PC-9 (cell line): ENCODE measurements around the gene GSE1.
A peak's percentile ranks its signal among the peaks of the same experiment; 100 is the strongest.

Source experiments
- CTCF ChIP-seq: fragments of 200-600 bp; sonication (generic); conservative IDR thresholded peaks from 2 replicates; pipeline ENCODE4 v1.6.1; 2017; ENCODE audit warnings: mixed run types, antibody characterized with exemption, mild to moderate bottlenecking, moderate library complexity
- EZH2 ChIP-seq: fragments of 200-600 bp; sonication (generic); IDR thresholded peaks from 2 replicates; pipeline ENCODE4 v1.8.0; 2017; ENCODE audit warnings: antibody characterized with exemption, low read depth

GRCh38 chr16:85564277-85565051 is 48.7 kb upstream of the GSE1 start:
- TF ChIP-seq CTCF (peak; percentile 78), EZH2 (no peak)
